ENCODE results near the gene RYR2. TPM values are rescaled to one million over a fixed set of nuclear protein-coding genes. Genes with fewer than 3 reads are reported as not detected.

The RYR2 gene
- total and polyA plus RNA-seq, 7 donors = under 0.01 to 22.4 (median 6.1) TPM

DNA sequence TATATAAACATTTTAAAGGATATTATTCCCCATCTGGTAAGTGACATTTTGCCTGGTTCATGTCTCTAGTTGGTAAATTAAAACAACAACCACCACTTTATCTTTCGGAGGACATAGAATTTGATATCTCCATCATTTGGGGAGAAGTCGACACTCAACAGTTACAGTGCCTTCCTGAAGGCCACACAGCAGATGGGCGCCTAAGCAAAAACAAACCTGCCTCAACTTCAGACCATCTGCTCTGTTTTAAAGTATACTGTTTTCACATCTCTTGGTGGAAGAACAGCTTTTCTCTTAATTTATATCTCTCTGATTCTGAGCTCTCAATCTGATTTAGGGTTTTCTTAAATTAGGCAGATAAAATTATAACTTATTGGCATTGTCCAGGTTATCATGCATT, 282.2 kb downstream of the RYR2 start:
- H3K4me1 ChIP-seq = peaks cover 0 to 17% (median 5%) of the 10 kb centered on the region in 4 donors
- no peak overlapping the region for H3K4me3 ChIP-seq
- H3K36me3 ChIP-seq = no peaks in the 10 kb centered on the region
- H3K27me3 ChIP-seq = no peaks in the 10 kb centered on the region
- no peaks in the 10 kb centered on the region for H3K9me3 ChIP-seq
- 91 to 92% methylated on average over 3 of the region's 3 CpGs for WGBS, 2 donors
- H3K27ac ChIP-seq = no peak overlapping the region
- no peak for DNase-seq
- TF ChIP-seq CTCF (IDR thresholded peaks at IDR 0.05) = no peak
- no peak for TF ChIP-seq EP300 (IDR thresholded peaks at IDR 0.05)
- TF ChIP-seq POLR2A (IDR thresholded peaks at IDR 0.05) = no peak
- TF ChIP-seq POLR2AphosphoS5 (IDR thresholded peaks at IDR 0.05) = no peak
- intact Hi-C loops (cut with DNase I) = no loop called here

DNA sequence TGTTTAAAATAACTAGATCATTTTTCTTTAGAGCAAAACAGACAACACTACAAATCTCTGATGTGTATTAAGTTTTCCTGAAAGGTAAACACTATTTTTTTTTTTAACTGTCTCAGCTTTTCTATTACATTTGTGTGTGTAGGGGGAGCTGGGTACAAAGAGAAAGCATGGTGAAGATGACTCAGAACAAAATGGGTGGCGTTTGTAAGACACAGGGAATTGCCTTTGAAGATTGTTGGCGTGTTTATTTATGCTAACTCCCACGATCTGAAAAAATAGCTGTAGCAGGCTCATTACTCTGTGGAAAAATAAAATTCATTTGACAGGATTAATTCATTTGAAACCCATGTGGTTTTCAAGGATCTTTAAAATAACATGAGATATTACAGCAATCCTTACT, 285.1 kb downstream of the RYR2 start:
- Histone ChIP-seq H3K9me3 (no peaks in the 10 kb centered on the region), H3K4me1 (no peaks in the 10 kb centered on the region), H3K27me3 (no peaks in the 10 kb centered on the region), H3K27ac (no peak overlapping the region), H3K4me3 (no peak overlapping the region), H3K36me3 (no peaks in the 10 kb centered on the region)
- intact Hi-C loops (cut with DNase I) = no loop called here
- WGBS, 2 donors = 41 to 70% methylated on average over 3 of the region's 3 CpGs
- TF ChIP-seq CTCF (IDR thresholded peaks at IDR 0.05) = no peak
- TF ChIP-seq POLR2A (IDR thresholded peaks at IDR 0.05) = no peak
- TF ChIP-seq EP300 (IDR thresholded peaks at IDR 0.05) = no peak
- TF ChIP-seq POLR2AphosphoS5 (IDR thresholded peaks at IDR 0.05) = no peak
- no peak for DNase-seq

GRCh38 chr1:237340892-237341291, 298.9 kb downstream of the RYR2 start:
- H3K36me3 ChIP-seq = no peaks in the 10 kb centered on the region

DNA sequence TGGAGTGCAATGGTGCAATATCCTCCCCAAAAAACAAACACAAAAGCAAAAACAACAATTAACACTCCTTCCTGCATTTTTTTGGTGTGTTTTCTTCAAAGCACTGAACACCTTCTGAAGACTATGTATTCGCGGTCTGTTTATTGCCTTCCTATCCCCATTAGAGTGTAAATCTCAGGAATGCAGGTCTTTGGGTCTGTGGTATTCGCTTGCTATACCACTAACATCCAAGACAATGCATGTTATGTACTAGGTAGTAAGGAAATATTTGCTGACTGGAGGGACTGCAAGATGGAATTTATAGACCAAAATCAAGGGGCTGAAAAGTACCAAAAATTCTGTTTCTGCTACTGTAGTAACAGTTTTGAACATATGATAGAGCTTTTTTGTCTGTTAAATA, 299.4 kb downstream of the RYR2 start:
- intact Hi-C loops (cut with DNase I) = no loop called here
- no peak for DNase-seq
- TF ChIP-seq POLR2AphosphoS5 (IDR thresholded peaks at IDR 0.05) = no peak
- no peak for TF ChIP-seq CTCF (IDR thresholded peaks at IDR 0.05)
- no peak for TF ChIP-seq EP300 (IDR thresholded peaks at IDR 0.05)
- no peak for TF ChIP-seq POLR2A (IDR thresholded peaks at IDR 0.05)
- Histone ChIP-seq H3K27me3 (no peaks in the 10 kb centered on the region), H3K9me3 (no peaks in the 10 kb centered on the region), H3K4me1 (no peaks in the 10 kb centered on the region), H3K36me3 (no peaks in the 10 kb centered on the region), H3K4me3 (no peak overlapping the region), H3K27ac (no peak overlapping the region)
- 18 to 45% methylated on average over 3 of the region's 3 CpGs for WGBS, 2 donors

More at GRCh38 chr1:237340892-237341291, 298.9 kb downstream of the RYR2 start:
- no peak for TF ChIP-seq CTCF (IDR thresholded peaks at IDR 0.05)
- TF ChIP-seq POLR2AphosphoS5 (IDR thresholded peaks at IDR 0.05) = no peak
- H3K27ac ChIP-seq = no peak overlapping the region
- H3K9me3 ChIP-seq = no peaks in the 10 kb centered on the region
- no peaks in the 10 kb centered on the region for H3K27me3 ChIP-seq
- no peak for DNase-seq
- no peaks in the 10 kb centered on the region for H3K4me1 ChIP-seq
- no peak overlapping the region for H3K4me3 ChIP-seq
- intact Hi-C loops (cut with DNase I) = no loop called here
- 60 to 75% methylated on average over 3 of the region's 3 CpGs for WGBS, 2 donors

DNA sequence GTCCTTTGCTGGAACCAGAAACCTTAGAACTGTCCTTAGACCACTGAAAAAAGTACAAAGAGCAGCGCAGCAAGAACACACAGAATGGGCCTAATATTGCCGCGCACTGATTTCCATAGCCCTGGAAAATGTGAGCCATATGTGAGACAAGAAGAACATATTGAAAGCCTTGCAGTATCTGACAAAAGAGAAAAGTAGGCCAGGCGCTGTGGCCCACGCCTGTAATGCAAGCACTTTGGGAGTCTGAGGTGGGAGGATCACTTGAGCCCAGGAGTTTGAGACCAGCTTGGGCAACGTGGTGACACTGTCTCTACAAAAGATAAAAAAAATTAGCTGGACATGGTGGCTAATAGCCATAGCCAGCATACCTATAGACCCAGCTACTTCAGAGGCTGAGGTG, 300.7 kb downstream of the RYR2 start:
- TF ChIP-seq POLR2AphosphoS5 (IDR thresholded peaks at IDR 0.05) (no peak), POLR2A (IDR thresholded peaks at IDR 0.05) (no peak), EP300 (IDR thresholded peaks at IDR 0.05) (no peak), CTCF (IDR thresholded peaks at IDR 0.05) (no peak)
- 89 to 90% methylated on average over 6 of the region's 6 CpGs for WGBS, 2 donors
- DNase-seq = no peak

More for the DNA sequence above, 300.7 kb downstream of the RYR2 start:
- Histone ChIP-seq H3K27ac (no peak overlapping the region), H3K4me3 (no peak overlapping the region), H3K36me3 (no peaks in the 10 kb centered on the region), H3K9me3 (no peaks in the 10 kb centered on the region), H3K27me3 (no peaks in the 10 kb centered on the region), H3K4me1 (no peaks in the 10 kb centered on the region)
- intact Hi-C loops (cut with DNase I) = no loop called here
